Measurements from ENCODE around the gene TMEM161A.

DNA sequence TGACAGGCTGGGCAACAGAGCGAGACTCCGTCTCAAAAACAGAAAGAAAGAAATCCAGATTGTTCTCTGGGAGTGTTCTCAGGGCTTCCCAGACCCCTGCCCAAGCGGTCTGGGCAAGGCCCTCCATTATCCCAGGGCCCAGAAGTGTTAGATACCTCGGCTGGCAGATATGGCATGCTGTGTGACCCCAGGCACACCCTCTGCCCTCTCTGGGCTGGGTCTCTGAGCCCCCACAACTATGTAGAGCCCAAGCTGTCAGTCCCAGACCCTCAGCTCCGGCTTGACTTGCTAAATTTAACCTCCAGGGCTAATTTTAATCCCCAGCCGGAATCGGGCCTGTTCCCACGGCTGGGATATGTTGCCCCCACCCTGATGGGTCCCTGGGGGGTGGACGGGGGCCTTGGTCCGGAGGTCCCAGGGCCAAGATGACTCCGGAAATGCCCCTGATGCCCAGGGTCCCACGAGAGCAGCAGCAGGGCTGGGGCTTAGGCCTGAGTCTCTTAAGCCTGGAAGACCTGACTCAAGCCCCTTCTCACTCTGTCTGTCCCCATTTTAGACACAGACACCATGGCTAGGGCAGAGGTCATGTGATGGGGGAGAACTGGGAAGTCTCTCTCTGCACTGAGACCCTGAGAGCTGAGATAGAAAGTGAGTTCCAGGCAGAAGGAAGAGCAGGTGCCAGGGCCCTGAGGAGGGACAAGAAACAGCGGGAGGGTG, 14.5 kb upstream of the TMEM161A start:
- TF ChIP-seq, protein P1, sequence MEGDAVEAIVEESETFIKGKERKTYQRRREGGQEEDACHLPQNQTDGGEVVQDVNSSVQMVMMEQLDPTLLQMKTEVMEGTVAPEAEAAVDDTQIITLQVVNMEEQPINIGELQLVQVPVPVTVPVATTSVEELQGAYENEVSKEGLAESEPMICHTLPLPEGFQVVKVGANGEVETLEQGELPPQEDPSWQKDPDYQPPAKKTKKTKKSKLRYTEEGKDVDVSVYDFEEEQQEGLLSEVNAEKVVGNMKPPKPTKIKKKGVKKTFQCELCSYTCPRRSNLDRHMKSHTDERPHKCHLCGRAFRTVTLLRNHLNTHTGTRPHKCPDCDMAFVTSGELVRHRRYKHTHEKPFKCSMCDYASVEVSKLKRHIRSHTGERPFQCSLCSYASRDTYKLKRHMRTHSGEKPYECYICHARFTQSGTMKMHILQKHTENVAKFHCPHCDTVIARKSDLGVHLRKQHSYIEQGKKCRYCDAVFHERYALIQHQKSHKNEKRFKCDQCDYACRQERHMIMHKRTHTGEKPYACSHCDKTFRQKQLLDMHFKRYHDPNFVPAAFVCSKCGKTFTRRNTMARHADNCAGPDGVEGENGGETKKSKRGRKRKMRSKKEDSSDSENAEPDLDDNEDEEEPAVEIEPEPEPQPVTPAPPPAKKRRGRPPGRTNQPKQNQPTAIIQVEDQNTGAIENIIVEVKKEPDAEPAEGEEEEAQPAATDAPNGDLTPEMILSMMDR (IDR thresholded peaks at IDR 0.05): no peak
- TF ChIP-seq EP300 (IDR thresholded peaks at IDR 0.05): no peak

Data from gastroesophageal sphincter (tissue), 3 donors.